GM23338 (cell line): ENCODE data around the gene ANKRD13B. TPM values are rescaled to one million over a fixed set of nuclear protein-coding genes. Genes with fewer than 3 reads are reported as not detected.

Experiments
- ATAC-seq: fragments of 200-7000 bp; cut with Tn5 transposase; 3 replicates; pipeline ENCODE4 v1.9.1; 2020
- DNase-seq: peaks from one replicate; pipeline ENCODE4 v3.0.0-alpha.2; 2015; ENCODE audit warnings: low spot score
- H2AFZ ChIP-seq: fragments of 200-600 bp; sonication (generic); 2 replicates; pipeline ENCODE4 v1.8.0; 2016; ENCODE audit warnings: antibody characterized with exemption, mild to moderate bottlenecking, moderate library complexity
- H3F3A ChIP-seq: fragments of 200-600 bp; sonication (generic); replicated peaks from 2 replicates; pipeline ENCODE4 v1.8.0; 2017; ENCODE audit warnings: antibody characterized with exemption, mixed run types, low read depth
- H3K27ac ChIP-seq: fragments of 200-600 bp; sonication (generic); 2 replicates; pipeline ENCODE4 v1.6.1; 2016; ENCODE audit warnings: low read depth
- H3K27me3 ChIP-seq: fragments of 200-600 bp; sonication (generic); 2 replicates; pipeline ENCODE4 v1.8.0; 2016; ENCODE audit warnings: mild to moderate bottlenecking, mixed run types, moderate library complexity; ENCODE audit not compliant: insufficient read depth
- H3K36me3 ChIP-seq: fragments of 200-600 bp; sonication (generic); 2 replicates; pipeline ENCODE4 v1.8.0; 2016; ENCODE audit warnings: mild to moderate bottlenecking; ENCODE audit not compliant: insufficient read depth
- H3K4me1 ChIP-seq: fragments of 200-600 bp; sonication (generic); 2 replicates; pipeline ENCODE4 v1.8.0; 2016; ENCODE audit warnings: mild to moderate bottlenecking, moderate library complexity; ENCODE audit not compliant: insufficient read depth
- H3K4me2 ChIP-seq: fragments of 200-600 bp; sonication (generic); 2 replicates; pipeline ENCODE4 v1.7.1; 2017; ENCODE audit warnings: mixed run types
- H3K4me3 ChIP-seq: fragments of 200-600 bp; sonication (generic); 2 replicates; pipeline ENCODE4 v1.6.1; 2016; ENCODE audit warnings: mixed run types
- H3K79me2 ChIP-seq: fragments of 200-600 bp; sonication (generic); replicated peaks from 2 replicates; pipeline ENCODE4 v1.8.0; 2017; ENCODE audit warnings: mild to moderate bottlenecking; ENCODE audit not compliant: insufficient read depth
- H3K9me2 ChIP-seq: fragments of 200-600 bp; sonication (generic); 2 replicates; pipeline ENCODE4 v1.8.0; 2017; ENCODE audit not compliant: insufficient read depth
- H4K20me1 ChIP-seq: fragments of 200-600 bp; sonication (generic); replicated peaks from 2 replicates; pipeline ENCODE4 v1.8.0; 2017; ENCODE audit warnings: mild to moderate bottlenecking; ENCODE audit not compliant: insufficient read depth
- H3K27ac Mint-ChIP-seq: 2 replicates; pipeline ENCODE4 v1.8.0; 2020; ENCODE audit warnings: inconsistent platforms, mild to moderate bottlenecking, moderate library complexity, mixed read lengths
- H3K27me3 Mint-ChIP-seq: 3 replicates; pipeline ENCODE4 v1.8.0; 2022; ENCODE audit warnings: low read depth, mild to moderate bottlenecking, moderate library complexity, mixed read lengths, inconsistent platforms; ENCODE audit not compliant: insufficient read depth, poor library complexity
- H3K36me3 Mint-ChIP-seq: 3 replicates; pipeline ENCODE4 v1.8.0; 2021; ENCODE audit warnings: low read depth, mild to moderate bottlenecking, inconsistent platforms, moderate library complexity, mixed read lengths
- H3K4me1 Mint-ChIP-seq: 3 replicates; pipeline ENCODE4 v1.8.0; 2020; ENCODE audit warnings: mild to moderate bottlenecking, inconsistent platforms, mixed read lengths
- H3K4me3 Mint-ChIP-seq: 3 replicates; pipeline ENCODE4 v1.8.0; 2021; ENCODE audit warnings: moderate library complexity, mild to moderate bottlenecking, inconsistent platforms, mixed read lengths
- H3K9me3 Mint-ChIP-seq: 3 replicates; pipeline ENCODE4 v1.8.0; 2020; ENCODE audit warnings: moderate library complexity, mild to moderate bottlenecking, inconsistent platforms, mixed read lengths
- EZH2 ChIP-seq: fragments of 200-600 bp; sonication (generic); IDR thresholded peaks from one replicate; pipeline ENCODE4 v1.8.0; 2017; ENCODE audit warnings: antibody characterized with exemption, mild to moderate bottlenecking, low read depth; ENCODE audit not compliant: unreplicated experiment
- JUNB ChIP-seq: IDR thresholded peaks from one replicate; pipeline ENCODE4 v1.6.1; 2016; ENCODE audit warnings: antibody characterized with exemption; ENCODE audit not compliant: unreplicated experiment
- NANOG ChIP-seq: IDR thresholded peaks from 2 replicates; pipeline ENCODE4 v1.6.1; 2016; ENCODE audit warnings: antibody characterized with exemption, borderline replicate concordance
- STAT1 ChIP-seq: IDR thresholded peaks from one replicate; pipeline ENCODE4 v1.6.1; 2016; ENCODE audit warnings: antibody characterized with exemption; ENCODE audit not compliant: unreplicated experiment
- ZNF114 ChIP-seq: fragments of 250-450 bp; sonication (Bioruptor Pico); IDR thresholded peaks from 2 replicates; pipeline ENCODE4 v1.5.0; 2020; ENCODE audit warnings: mild to moderate bottlenecking, moderate library complexity
- ZNF331 ChIP-seq: fragments of 250-450 bp; sonication (Bioruptor Pico); IDR thresholded peaks from 2 replicates; pipeline ENCODE4 v1.5.0; 2020; ENCODE audit warnings: low read depth, mild to moderate bottlenecking, moderate library complexity
- ZNF462 ChIP-seq: fragments of 250-450 bp; sonication (Bioruptor Pico); IDR thresholded peaks from 2 replicates; pipeline ENCODE4 v1.5.0; 2020; ENCODE audit warnings: mild to moderate bottlenecking, moderate library complexity
- polyA plus RNA-seq: library from polyadenylated mRNA; unstranded; fragments of >200 nt; fragmentation: Nextera tagmentation; extraction: Ambion mirVana; gene quantifications from 2 replicates; pipeline ENCODE4 v1.2.1, GENCODE V29; 2016
- total RNA-seq: library from RNA; depleted of rRNA; stranded (reverse); fragments of >200 nt; shearing (Covaris generic); gene quantifications from 2 replicates; pipeline ENCODE4 v1.2.3, GENCODE V29; 2014
- TF ChIP-seq, protein P1 (sequence below): IDR thresholded peaks from 2 replicates; pipeline ENCODE4 v1.6.1; 2016; ENCODE audit warnings: antibody characterized with exemption

Gene ANKRD13B
- total and polyA plus RNA-seq, 2 experiments from 2014 or later: 8.2 to 57.4 TPM

- TF ChIP-seq ZNF462 (CRISPR knock-in tag) (no peak), ZNF114 (no peak)
Measured at GRCh38 chr17:29570521-29570920, 22.4 kb upstream of the ANKRD13B start (continued).

DNA sequence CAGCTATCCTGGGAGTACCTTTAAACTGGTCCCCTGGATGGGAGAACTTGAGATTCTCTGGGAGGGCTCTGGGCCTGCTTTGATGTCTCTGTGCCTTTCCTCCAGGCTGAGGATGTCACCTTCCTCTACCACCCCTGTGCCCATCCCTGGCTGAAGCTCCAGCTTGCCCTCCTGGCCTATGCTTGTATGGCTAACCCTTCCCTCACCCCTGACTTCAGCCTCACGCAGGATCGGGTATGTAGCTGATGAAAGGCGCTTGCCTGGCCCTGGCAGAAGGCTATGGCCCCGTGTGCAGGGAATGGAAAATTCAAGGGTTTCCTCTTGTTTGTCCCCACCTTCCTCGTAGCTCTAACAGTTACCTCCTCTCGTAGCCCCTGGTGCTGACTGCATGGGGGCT, 21.4 kb upstream of the ANKRD13B start:
- H3K27me3 Mint-ChIP-seq: peaks cover 33% of the 10 kb centered on the region
- no peaks in the 10 kb centered on the region for H3K9me3 Mint-ChIP-seq
- H3K27ac Mint-ChIP-seq: no peak overlapping the region
- peaks cover 5% of the 10 kb centered on the region; the same call in 1 of the 2 replicates for H3K4me1 ChIP-seq
- DNase-seq (no peak), ATAC-seq (no peak)
- no peak overlapping the region for H2AFZ ChIP-seq
- no peaks in the 10 kb centered on the region for H3K79me2 ChIP-seq
- H3K36me3 Mint-ChIP-seq: peaks cover 15% of the 10 kb centered on the region
- peaks cover 23% of the 10 kb centered on the region for H3F3A ChIP-seq
- H3K4me3 Mint-ChIP-seq: no peak overlapping the region
- no peak overlapping the region for H3K27ac ChIP-seq
- no peaks in the 10 kb centered on the region for H3K9me2 ChIP-seq
- H3K36me3 ChIP-seq: no peaks in the 10 kb centered on the region; the same call in 1 of the 2 replicates
- H4K20me1 ChIP-seq: no peaks in the 10 kb centered on the region; the same call in 1 of the 2 replicates
- peaks cover 30% of the 10 kb centered on the region for H3K27me3 ChIP-seq
- H3K4me2 ChIP-seq: no peak overlapping the region
- TF ChIP-seq STAT1 (no peak), EZH2 (no peak), ZNF331 (CRISPR knock-in tag) (no peak), JUNB (no peak), NANOG (no peak)
- TF ChIP-seq, protein P1, sequence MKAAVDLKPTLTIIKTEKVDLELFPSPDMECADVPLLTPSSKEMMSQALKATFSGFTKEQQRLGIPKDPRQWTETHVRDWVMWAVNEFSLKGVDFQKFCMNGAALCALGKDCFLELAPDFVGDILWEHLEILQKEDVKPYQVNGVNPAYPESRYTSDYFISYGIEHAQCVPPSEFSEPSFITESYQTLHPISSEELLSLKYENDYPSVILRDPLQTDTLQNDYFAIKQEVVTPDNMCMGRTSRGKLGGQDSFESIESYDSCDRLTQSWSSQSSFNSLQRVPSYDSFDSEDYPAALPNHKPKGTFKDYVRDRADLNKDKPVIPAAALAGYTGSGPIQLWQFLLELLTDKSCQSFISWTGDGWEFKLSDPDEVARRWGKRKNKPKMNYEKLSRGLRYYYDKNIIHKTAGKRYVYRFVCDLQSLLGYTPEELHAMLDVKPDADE: no peak
- no peak overlapping the region for H3K4me3 ChIP-seq
- peaks cover 10% of the 10 kb centered on the region; the same call in 2 of the 3 replicates for H3K4me1 Mint-ChIP-seq
